ENCODE data around the gene LIX1L.
A peak's percentile ranks its signal among the peaks of the same experiment; 100 is the strongest.

DNA sequence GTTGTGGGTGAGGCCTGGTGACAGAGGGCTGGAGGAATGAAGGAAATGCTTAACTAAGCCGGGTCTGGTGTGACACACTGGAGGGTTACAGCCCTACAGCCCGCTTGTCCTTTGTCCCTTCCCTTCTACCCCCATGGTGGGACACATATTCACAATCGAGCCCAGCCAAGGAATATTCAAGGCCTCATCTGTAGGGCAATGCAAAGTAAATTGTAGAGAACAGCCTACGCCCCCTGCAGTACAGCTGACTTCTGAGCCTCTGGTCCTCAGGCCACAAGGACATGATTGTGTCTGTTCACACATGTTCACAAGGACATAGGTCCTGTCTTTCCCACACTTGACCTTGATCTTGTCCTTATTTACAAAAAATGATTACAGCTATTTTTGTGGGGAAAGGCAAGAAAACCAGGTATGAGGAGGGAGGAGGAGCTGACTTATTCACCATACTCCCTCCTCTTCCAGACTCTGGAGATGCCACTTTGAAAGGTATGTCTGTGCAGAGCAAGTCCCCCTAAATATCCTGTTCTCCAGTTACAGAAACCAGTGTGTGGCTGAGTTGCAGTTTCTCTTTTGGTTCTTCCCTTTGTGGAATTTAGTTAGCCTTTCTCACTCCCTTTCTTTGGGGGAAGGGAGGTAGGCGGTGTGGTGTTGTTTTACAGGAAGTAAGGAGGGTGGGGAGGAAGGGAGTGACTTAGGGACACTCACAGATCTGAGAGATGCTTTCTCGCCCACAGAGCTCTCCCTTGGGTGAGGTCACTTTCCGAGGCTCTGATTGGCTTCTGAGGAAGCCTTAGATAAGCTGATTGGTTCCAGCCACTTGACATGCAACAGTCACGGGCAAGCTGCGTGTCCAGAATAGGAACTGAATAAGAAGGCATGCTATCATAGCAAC is 21.3 kb upstream of the LIX1L start:
- TF ChIP-seq, protein P1, sequence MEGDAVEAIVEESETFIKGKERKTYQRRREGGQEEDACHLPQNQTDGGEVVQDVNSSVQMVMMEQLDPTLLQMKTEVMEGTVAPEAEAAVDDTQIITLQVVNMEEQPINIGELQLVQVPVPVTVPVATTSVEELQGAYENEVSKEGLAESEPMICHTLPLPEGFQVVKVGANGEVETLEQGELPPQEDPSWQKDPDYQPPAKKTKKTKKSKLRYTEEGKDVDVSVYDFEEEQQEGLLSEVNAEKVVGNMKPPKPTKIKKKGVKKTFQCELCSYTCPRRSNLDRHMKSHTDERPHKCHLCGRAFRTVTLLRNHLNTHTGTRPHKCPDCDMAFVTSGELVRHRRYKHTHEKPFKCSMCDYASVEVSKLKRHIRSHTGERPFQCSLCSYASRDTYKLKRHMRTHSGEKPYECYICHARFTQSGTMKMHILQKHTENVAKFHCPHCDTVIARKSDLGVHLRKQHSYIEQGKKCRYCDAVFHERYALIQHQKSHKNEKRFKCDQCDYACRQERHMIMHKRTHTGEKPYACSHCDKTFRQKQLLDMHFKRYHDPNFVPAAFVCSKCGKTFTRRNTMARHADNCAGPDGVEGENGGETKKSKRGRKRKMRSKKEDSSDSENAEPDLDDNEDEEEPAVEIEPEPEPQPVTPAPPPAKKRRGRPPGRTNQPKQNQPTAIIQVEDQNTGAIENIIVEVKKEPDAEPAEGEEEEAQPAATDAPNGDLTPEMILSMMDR (IDR thresholded peaks at IDR 0.05 in 8 of 11, conservative IDR thresholded peaks at IDR 0.05 in 3 of 11), result peak in 6 of 11 experiments; percentile 5 to 31 (median 24)
- TF ChIP-seq POLR2AphosphoS5 (IDR thresholded peaks at IDR 0.05), result peak in 2 of 3 donors; percentile 67 to 96
- TF ChIP-seq POLR2A (IDR thresholded peaks at IDR 0.05), result peak; percentile 28 to 65 (median 53)

Data from spleen (tissue), 7 donors.